Brain pericyte (primary cell): ENCODE measurements around the gene PRG3.
"Not testable (repeated sequence)": the region's sequence is repeated elsewhere in the genome, so short reads cannot be mapped to it uniquely, and the experiment has no call there.

ENCODE experiments used
- DNase-seq: peaks from one replicate; pipeline ENCODE4 v3.0.0-alpha.2; 2012; ENCODE audit warnings: low read depth, low spot score

PRG3 gene

DNA sequence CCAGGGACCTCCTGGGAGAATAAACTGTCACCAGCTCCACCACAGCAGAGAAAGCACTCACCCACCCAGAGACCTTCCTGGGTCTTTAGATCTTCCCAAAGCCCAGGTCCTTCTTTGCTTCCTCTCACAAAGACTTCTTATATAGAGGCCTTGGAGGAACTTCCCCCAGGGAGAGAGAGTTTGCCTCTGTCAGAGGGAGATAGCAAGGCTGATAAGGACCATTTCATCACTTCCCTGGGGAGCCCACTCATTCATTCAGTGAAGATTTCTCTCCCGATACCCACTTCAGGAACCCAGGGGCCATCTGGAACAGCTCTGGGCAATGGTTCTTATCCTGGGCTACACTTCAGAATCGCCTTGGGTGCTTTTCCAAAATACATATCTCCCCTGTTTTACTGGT is 9.6 kb upstream of the PRG3 start, which contains the start of gene PRG2:
TSS of gene PRG2 (minus strand) at position 116 of the 400 bp plus-strand sequence. CDS start 706 bp downstream, outside the sequence.
- no peak for DNase-seq

DNA sequence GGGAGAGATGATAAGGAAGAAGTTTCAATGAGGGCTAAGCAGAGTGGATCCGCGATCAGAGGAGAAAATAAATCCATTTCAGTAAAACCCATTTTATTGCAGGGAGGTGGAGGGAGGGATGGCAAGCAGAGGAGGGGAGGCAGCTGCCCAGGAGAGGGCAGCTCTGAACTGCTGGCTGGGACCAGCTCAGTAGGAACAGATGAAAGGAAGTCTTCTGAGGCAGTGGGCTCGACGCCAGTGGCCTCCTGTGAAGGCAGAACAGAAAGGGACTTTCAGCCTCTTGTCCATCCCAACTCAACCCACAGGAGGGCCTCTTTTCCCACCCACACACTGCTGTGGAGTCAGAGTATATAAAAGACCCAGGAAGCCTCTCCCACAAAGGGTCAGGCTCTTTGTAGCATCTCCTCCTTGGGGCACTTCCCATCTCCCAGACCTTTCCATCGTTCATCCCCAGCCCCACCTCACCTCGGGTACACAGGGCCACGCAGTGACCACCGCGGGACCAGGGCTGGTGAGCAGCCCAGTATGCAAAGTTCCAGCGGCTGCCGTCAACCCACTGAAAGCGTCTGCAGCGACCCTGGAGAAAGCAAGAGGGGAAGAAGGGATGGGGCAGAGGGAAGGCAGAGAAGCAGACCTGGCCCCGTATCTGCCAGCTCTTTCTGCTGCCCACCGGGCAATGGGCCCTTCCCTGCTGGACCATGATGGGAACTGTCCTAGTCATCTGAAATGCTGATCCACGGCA is 6.5 kb upstream of the PRG3 start:
- DNase-seq, result no peak

DNA sequence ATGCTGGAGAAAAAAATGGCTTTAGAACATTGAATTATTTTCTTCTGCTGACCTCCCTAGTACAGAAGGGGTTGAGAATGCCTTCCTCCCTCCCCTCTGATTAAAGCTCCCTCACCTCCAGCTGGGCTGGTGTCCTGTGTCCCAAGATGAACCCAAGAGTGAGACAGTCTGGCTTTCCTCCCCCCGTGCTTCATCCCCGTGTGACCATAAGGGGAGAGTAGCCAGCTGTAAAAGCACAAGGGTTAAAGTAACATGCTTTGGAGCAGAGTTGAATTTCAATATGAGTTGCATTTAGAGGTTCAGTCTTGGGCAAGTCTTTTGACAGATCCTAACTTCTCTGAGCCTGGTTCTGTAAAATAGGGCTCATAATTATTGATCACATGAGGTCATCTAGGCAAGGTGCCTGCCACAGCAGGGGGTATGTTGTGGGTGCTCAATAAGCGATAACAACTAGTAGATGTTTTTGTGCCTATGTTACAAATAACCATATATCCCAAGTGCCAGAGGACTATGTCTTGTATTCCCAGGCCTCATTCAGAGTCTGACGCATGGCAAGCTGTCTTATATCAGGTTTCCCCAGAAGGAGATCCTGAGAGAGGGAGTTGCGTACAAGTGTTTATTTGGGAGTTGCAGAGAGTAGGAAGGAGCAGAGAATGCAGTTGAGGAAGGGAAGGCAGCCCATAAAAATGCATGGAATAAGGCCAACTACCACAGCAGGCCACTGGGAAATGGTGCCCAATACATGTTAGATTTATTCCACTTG is 5.4 kb upstream of the PRG3 start:
- peak; percentile 63 for DNase-seq

DNA sequence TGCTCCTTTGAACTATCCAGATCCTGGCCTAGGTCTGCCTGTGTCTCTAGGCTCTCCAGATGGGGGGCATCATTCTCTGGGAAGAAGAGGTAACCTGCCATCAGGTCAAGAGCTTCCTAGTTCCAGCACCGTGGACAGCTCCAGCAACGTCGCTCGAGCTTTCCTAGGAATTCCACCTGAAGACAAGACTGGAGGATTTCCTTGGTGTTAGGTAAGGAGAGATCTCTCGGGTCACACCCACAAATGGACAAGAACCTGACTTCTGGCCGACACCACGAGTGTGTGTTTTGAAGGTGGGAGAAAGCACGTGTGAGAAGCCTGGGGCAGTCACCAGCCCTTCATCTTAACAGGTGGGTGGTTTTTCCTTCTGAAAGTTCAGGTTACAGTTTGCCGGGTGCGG is 1.2 kb downstream of the PRG3 start:
- DNase-seq, result no peak

DNA sequence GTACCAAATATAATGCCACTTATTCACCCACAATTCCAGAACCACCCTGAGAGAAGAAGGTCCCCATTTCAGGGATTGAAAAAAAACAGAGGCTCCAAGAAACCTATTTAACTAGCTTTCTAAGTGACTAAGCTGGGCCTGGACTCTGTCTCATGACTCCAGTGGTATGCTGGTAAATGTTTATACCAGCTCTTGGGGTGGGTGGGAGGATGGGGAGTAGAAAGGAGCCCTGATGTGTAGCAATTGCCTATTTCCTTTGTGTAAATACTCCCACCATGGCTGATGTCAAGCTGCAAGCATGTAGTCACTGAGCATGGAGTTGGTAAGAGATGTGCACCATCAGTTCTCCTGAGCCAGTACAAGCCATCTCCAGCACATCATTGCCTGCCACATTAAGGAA is 2.8 kb downstream of the PRG3 start:
- DNase-seq, result no peak

DNA sequence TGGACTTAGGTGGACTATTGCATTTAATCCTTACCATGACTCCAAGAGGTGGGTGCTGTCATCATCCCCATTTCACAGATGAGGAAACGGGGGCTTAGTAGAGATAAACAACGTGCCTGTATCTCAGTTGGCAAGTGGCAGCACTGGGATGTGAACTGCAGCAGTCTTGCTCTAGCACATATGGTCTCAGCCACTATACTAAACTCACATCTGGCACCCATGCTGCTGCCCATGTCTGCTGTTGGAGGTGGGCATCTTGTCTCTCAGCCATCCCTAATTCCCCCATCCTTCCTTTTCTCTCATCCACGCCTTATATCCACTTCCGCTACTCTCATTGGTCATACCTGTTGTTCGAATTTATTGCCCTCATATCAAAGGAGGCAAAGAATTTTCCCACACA is 3.8 kb downstream of the PRG3 start:
- DNase-seq, result no peak

DNA sequence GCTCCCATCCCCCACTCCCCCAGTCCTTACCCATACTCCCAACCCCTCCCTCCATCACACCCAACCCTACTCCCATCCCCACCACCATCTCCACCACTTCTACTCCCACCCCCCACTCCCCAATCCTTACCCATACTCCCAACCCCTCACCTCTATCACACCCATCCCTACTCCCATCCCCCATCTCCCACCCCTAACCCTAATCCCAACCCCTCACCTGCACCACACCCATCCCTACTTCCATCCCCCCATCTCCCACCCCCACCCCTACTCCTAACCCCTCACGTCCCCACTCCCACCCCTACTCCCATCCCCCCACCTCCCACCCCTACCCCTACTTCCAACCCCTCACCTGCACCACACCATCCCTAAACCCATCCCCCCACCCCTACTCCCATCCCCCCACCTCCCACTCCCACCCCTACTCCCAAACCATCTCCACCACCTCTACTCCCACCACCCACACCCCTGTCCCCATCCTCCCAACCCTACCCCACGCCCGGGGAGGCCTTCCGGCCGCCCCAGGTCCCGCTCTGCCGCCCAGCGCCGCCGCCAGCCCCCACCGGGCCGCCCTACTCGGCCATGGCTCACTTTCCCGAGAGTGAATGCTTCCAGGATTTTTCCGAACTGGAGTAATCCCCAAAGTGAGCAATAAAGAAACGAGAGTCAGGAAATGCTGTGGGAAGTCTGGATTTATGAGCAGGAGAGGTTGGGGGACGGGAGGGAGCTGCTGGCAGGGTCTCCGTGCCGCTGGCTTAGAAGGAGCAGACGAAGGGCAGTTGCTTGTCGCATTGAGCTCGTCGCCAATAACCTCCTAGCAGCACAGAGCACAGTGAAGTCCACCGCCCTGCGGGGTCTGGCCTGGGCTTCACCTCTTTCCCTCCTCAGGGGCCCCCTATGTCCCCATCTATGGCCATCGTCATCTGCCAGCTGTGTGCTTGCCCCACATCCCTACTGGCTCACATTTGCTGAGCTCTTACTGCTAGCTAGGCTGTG is 4.6 kb downstream of the PRG3 start:
- DNase-seq, result no peak

DNA sequence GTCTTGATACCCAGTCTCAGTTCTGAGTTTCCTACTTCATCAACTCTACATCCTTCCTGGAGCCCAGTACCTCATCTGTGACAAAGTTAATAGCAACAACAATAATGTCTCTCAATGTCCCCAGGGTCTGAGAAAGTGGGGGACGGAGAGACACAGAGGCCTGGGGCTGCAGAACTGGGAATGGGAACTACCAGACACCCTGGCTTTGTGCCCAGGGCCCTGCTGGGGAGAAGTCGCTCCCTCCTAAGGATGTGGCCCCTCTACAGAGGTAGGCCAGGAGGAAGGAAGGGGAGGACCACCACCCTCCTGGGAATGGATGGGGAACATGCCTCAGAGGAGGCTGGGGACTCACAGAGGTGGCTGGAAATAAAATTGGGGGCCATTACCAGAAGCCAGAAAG is 5.5 kb downstream of the PRG3 start:
- no peak for DNase-seq

DNA sequence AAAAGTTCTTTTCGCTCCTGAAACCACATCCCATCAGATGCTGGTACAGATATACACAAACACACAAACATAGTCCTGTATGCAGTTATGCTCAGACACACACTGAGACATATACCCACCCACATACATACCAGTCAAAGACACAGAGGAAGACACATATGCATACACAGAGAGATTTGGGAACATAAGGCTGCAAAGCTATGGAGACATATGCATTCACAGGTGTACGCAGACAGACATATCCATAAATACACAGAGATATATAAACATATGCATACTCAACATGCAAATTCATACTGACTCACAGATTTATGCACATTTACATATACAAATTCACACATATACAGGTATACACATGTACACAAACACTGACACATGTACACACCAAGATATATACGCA is 6.0 kb downstream of the PRG3 start:
- no peak for DNase-seq

DNA sequence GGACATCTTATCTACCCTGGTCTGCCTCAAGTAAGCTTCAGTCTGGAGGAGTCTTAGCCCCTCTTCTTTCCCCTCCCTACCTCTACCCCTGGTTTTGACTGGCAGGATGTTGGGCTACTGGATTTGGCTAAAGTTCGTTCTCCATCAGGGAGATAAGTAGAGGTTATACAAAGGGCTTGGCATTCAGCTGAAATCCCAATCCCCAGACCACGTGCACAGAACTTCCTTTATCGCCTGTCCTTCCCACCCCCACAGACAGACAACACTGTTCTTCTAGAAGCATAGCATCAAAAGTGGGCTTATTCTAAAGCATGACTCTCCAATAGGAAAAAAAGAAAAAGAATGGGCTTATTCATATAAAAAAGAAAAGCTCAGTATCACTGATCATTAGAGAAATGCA is 7.8 kb downstream of the PRG3 start:
- no peak for DNase-seq

DNA sequence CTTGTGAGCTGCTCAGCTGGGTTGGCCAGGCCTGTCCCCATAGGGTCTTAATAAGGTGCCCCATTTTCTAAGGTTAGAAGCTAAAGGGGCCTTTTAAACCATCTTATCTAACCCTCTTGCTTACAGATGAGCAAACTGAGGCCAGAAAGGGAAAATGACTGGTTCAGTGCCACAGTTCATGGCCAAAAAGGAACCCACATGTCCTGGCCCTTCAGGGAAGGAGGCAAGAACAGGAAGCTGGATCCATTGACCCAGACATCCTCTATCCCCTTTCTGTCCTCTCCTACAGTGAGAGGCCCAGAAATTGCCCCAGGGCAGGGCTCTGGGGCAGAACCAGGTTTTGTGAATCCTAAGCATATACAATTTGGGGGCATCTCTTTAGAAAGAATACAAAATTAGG is 10.0 kb downstream of the PRG3 start:
- DNase-seq, result no peak

DNA sequence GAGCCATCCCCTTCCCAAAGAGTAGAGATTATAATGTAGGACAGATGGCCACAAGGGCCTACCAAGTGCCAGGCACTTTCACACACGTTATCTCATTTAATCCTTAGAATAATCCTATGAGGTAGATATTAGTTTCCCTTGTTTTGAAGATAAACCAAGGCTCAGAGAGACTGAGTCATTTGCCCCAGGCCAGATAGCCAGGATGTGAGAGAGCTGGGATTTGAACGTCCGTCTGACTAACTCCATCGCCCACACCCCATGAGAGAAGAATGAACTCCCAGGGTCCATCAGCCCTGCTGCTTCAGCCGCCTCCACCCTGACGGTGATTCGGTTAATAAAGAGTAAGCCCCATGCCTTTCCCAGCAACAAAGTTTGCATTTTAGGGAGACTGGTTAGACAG is 10.7 kb downstream of the PRG3 start:
- no peak for DNase-seq

DNA sequence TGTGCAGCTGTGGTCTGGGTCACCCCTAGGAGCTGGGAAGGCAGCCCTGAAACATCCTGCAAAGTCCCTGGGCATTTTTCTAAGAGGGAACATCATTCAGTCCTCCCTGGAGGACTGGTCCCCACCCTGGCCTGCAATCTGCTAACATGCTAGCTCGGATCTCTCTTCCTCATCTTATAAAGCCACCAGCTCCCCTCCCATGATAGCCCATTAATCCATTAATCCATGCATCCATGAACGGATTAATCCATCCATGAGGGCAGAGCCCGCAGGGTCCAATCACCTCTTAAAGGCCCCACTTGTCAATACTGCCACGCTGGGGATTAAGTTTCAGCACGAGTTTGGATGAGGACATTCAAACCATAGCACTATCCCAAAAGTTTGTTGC is 12.1 kb downstream of the PRG3 start:
- no peak for DNase-seq

DNA sequence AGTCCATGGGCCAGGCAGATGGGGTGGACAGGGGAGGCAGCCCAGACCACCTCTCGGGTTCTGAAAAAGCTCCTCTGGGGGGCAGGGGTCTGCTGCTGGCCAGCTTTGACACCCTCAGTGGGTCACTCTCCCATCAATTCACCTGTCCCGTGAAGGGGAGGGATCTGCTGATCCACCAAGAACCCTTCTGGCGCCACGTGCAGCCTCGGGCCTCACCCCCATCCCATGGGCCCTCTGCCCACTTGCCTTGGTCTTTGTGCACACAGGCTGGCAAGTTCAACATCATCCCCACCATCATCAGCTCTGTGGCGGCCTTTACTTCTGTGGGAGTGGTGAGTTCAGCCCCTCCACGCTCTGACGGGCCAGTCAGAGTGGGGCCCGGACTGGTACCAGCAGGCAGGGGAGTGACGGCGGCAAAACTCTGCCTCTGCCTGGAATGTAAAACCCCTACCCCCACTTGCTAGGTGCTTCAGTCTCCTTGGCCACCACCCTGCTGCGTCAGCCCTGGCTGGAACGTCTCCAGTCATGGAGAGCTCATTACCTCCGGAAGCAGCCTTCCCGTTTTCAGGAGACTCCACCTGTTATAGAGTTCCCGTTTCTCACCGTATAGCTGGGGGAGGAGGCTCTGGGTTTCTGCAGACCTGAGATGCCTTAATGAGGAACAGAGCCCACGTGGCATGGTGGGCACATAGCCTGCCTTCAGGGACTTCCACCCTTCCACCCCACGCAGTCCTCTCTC is 12.7 kb downstream of the PRG3 start:
- DNase-seq, result no peak

DNA sequence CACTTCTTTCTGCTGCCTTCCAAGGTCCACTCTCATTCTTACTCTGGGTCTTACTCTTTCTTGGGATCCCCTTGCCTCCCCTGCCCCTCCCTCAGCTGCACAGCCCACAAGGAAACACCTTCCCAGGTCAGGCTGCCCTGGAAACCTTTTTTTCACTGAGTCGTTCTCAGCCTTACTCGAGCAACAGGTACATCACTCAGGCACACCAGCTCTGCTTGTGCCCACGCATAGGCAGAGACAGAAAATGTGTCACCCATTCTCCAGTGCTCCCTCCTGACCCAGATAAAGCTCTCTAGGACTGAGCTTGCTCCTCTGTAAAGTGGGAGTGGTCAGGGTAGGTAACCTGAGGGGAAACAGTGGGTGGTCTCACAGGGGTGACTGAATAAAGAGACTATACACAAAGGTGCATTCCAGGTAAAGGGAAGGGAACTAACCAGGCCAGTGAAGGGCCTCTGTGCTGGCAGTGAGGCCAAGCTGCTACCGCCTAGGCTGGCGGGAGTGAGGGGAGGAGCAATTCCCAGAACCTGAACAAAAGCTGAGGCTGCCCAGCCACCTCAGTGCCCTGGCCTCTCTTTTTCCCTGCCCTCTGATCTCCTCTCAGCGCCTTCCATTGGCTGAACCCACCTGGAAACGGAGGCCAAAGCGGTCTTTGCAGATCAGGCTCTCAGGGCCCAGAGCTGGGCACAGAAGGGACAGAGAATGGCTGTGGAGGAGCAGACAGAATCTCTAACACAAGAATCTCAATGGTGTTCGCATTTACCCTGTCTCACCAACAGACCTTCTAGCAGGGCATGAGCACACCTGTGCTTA is 15.9 kb downstream of the PRG3 start:
- DNase-seq, result no peak

DNA sequence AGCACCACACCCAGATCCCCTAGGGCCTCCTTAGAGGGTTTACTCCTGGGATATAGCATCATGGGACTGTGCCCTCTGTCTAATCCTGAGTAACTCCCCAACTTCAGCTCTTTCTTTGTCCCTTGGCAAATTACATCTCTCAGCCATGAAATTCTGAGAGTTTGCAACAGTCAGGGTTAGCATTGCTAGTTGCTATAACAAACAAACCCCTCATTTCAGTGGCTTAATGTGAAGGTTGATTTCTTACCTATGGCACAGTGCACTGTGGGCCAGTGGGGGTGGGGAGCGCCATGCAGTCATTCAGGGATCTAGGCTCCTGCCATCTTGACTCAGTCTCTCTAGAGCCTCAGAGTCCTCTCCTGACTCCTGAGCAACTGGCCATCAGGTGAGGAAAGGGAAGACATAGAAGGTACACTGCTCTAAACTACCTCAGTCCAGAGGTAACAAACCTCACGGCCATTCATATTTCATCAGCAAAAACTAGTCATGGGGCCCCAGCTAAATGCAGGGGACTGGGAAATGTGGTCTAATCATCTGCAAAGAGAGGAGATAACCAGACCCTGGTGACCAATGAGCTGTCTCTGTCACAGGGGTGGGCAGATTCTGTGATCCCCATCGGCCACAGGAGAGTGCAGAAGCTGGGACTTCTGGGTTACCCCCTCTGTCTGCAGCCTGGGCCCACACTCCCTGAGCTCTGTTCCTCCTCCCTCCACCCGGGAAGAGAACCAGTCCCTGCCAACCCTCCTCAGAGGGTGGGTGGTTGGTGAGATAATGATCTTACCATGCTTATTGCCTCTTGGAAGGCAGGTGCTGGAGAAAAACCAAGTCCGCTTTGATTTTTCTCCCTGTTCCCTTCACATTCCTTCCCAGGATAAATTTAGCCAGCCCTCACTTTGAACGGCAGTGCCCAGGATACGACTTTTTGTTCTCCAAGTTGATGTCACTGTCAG is 17.5 kb downstream of the PRG3 start:
- no peak for DNase-seq

DNA sequence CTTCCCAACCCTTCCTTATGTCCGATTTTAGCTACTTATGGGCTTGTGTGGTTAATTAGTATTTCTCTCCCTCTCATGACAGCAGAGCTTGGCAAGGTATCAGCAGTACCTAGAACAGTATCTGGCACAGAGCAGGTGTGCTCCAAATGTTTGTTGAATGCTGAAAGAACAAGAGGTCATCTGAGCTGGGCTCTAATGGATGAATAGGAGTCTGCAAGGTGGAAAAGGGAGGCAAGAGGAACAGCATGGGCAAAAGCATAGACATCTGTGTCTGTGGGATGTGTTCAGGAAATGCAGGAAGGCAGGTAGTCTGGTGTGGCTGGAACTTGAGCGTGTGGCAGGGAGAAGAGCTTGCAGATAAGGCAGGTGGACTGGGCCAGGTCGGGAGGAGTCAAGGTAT is 19.0 kb downstream of the PRG3 start:
- DNase-seq, result no peak

DNA sequence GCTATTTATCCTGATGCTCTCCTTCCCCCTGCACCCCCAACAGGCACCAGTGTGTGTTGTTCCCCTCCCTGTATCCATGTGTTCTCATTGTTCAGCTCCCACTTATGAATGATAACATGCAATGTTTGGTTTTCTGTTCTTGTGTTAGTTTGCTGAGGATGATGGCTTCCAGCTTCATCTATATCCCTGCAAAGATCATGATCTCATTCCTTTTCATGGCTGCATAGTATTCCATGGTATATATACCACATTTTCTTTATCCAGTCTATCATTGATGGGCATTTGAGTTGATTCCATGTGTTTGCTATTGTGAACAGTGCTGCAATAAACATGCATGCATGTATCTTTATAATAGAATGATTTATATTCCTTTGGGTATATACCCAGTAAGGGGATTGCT is 19.5 kb downstream of the PRG3 start:
- not testable (repeated sequence) for DNase-seq

DNA sequence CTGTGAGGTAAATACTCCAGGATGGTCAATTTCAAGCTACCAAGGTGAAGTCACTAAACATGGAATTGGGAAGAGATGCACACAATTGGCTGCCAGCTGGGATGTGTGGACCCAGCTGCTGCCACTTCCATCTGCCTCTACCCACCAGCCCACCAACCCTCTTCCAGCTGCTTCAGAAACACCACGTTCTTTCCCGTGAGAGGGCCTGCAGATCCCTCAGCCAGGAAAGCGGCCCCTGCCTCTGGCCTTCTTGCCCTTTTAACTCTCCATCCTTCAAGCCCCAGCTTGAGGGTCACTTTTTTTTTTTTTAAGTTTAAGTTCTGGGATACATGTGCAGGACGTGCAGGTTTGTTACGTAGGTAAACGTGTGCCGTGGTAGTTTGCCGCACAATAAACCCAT is 20.0 kb downstream of the PRG3 start:
- DNase-seq, result no peak
